ENCODE data around the gene ADAMTS6.
"Not testable (repeated sequence)": the region's sequence is repeated elsewhere in the genome, so short reads cannot be mapped to it uniquely, and the experiment has no call there.

Gene ADAMTS6

DNA sequence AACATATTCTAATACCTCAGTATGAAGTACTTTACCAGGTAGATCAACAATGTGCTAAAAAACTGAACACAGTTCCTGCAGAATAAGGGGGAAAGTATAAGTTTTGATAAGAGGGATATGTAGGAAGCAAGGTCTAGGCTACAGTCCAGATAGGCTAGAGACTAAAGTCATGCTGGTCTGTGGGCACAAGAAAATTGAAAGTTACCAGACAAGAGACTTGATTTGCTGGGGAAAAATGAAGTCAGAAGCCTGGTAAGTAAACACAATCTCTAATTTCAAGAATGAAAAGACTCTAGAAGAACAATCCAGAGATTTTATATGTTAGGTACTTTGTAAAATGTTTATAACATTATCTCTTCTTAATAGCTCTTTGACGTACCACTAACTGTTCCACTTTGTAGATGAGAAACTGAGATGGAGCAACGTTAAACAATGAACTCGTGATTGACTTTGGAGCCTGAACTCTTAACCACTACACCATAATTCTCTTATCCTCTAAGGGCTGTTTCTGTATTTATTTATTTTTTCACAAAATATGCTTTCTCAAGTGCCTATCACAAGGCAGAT lies 19.5 kb downstream of the ADAMTS6 start:
- no peak for DNase-seq (ENCODE audit: low read depth)

DNA sequence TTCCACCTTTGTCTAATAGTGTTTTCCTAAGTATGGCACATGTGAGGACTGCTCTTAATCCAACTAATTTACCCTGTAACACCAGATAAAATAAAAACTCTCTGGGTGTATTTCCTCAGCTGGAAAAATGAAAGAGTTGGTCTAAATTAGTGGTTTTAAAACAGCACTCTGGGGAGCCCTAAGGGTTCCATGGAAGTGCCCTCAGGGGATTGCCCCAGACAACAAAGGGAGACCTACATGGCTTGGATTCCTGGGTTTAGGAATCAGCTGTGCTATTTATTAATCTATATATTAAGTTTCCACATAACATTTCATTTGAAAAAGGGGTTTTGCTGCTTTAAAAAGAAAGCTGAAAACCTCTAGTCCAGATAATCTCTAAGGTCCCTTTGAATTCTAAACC lies 20.2 kb downstream of the ADAMTS6 start:
- no peak for DNase-seq (ENCODE audit: low read depth)

DNA sequence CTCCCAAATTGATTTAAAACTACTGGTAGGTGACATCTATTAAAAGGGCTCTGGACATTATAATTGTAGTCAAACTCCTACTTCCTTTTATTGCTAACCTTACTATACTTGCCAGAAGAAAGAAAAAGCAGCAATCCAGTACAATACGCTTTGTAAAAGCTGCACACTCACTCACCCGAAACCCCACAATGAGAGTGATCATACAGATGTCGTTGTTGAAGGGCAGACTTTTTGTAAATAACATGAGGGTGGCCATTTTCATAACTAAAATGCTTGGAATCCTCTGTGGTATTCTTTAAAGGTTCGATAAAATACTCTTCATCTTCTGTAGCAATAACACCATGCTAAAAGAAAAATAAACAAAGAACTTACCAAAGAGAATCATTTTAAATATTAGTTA lies 21.7 kb downstream of the ADAMTS6 start:
- no peak for DNase-seq (ENCODE audit: low read depth)

- no peak for DNase-seq (ENCODE audit: low read depth)
Observed at GRCh38 chr5:65455064-65455463, 26.7 kb downstream of the ADAMTS6 start.

- DNase-seq (ENCODE audit: low read depth), result no peak
Observed at GRCh38 chr5:65451436-65451835, 30.3 kb downstream of the ADAMTS6 start.

GRCh38 chr5:65446682-65447081 lies 35.0 kb downstream of the ADAMTS6 start:
- DNase-seq (ENCODE audit: low read depth), result no peak

- DNase-seq (ENCODE audit: low read depth), result no peak
Observed at GRCh38 chr5:65441800-65442199, 39.9 kb downstream of the ADAMTS6 start.

- DNase-seq (ENCODE audit: low read depth), result no peak
Observed at GRCh38 chr5:65440456-65440855, 41.3 kb downstream of the ADAMTS6 start.

- no peak for DNase-seq (ENCODE audit: low read depth)
Observed at GRCh38 chr5:65434122-65434521, 47.6 kb downstream of the ADAMTS6 start.

GRCh38 chr5:65426656-65427055 lies 55.1 kb downstream of the ADAMTS6 start:
- no peak for DNase-seq (ENCODE audit: low read depth)

GRCh38 chr5:65423623-65424022 lies 58.1 kb downstream of the ADAMTS6 start:
- no peak for DNase-seq (ENCODE audit: low read depth)

GRCh38 chr5:65418661-65419060 lies 63.1 kb downstream of the ADAMTS6 start:
- DNase-seq (ENCODE audit: low read depth), result no peak

DNA sequence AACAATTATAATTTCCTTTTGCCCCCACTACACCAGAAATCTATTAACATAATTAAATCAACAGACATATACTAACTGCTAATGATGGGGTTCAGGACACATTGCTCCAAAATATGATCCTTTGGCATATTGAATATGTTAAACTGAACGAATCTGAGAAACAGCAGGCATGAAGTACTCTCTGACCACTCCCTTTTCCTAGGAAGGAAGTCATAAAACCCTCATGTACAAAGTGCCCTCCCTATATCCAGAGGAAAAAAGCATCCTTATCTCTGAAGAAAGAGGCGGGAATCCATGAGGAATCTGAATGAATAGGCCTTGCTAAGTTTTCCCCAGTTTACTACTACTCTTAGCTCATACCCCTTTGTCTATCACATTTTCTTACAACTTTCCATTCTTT lies 67.9 kb downstream of the ADAMTS6 start:
- no peak for DNase-seq (ENCODE audit: low read depth)

DNA sequence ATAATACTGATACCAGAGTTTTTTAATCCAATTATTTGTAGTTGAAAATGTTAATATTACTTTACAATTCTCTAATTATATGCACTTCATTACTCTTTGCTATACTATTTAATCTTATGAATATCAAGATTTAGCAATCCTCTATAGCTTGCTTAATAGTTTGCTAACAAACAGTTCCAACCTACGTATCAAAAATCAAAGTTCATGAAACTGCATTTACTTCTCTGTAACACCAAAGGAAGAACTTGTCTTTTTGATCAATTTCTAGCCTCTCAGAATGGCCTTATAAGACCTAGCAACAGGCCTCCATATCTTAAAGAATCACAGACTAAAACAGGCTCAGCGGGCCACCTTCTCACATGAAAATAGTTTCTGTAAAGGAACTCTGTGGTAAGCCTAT lies 68.9 kb downstream of the ADAMTS6 start:
- DNase-seq (ENCODE audit: low read depth), result no peak

- DNase-seq (ENCODE audit: low read depth), result no peak
Observed at GRCh38 chr5:65411356-65411755, 70.4 kb downstream of the ADAMTS6 start.

DNA sequence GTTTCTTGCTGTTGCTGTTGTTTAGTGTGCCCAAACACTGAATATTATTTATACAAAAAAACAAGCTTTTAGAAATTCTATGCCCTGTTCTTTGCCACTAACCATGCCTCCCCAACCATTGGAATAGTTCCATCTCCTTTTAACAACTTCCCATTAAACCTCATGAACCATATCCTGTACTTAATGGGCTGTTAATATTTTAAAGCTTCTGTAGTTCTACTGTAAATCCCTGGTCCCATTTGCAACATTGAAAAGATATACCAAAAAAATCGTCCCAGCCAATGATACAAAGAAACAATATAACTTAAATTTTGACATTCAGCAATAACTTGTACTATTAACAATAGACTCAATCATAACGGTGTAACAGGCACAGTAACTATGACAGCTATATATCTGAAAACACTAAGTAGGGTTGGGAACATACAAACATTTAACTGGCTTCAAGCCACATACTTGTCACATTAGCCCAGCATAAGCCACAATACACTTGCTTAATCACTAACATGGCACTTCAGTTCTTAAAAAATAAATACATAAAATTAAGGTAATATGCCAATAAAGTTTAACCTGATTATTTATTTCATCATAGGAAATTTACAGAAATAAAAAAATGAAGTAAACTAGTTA lies 86.1 kb downstream of the ADAMTS6 start:
- no peak for DNase-seq (ENCODE audit: low read depth)

DNA sequence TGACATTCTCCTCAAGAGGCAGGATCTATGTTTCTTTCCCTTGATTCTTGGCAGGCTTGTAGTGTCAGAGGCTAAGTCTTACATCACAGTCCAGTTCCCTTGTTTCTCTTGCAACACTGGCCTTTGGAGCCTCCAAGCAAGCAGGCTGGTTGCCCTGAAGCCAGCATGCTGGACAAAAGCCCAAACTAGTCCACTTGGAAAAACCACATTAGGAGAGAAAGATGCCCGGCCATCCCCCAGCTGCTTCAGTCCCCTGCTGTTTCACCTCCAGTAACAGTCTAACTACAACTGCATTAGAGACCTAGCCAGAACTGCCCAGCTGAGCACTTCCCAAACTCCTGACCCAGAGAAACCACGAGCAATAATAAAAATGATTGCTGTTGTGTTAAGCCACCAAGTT lies 87.6 kb downstream of the ADAMTS6 start:
- peak; percentile 97 for DNase-seq (ENCODE audit: low read depth)

- peak; percentile 23 for DNase-seq (ENCODE audit: low read depth)
Observed at GRCh38 chr5:65391591-65391990, 90.1 kb downstream of the ADAMTS6 start.

- no peak for DNase-seq (ENCODE audit: low read depth)
Observed at GRCh38 chr5:65390208-65390607, 91.5 kb downstream of the ADAMTS6 start.

DNA sequence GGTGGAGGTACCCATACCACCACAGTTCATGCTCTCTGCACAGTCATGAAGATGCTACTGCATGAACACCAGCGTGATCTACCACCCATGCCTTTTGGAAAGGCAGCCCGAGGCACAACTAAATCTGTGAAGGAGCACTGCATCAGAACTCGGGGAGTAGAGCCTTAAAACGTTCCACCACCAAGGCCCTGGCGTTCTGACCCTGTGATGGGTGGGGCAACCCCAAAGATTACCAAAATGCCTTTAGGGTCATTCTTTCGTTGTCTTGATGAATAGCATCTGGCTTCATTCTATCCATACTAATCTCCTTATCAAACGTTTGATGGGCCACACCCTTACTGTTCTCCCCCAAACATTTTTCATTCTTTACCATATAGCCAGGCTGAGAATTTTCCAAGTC lies 97.9 kb downstream of the ADAMTS6 start:
- DNase-seq (ENCODE audit: low read depth), result no peak

DNA sequence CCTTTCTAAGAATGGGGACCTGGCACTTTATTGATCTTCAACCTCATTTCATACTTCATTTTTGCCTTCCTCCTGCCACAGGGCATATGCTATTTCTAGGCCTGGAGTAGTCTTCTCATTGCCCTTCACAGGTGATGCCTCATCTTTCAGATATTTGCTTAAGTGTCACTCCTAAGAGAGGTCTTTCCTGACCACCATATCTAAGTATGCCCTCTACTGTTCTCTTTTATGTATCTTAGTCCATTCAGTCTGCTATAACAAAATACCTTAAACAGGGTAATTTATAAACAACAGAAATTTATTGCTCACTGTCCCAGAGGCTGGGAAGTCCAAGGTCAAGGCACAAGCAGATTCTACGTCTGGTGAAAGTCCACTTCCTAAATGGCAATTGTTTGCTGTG lies 99.1 kb downstream of the ADAMTS6 start:
- DNase-seq (ENCODE audit: low read depth), result no peak

GRCh38 chr5:65370505-65370904 lies 111.2 kb downstream of the ADAMTS6 start:
- DNase-seq (ENCODE audit: low read depth), result not testable (repeated sequence)

DNA sequence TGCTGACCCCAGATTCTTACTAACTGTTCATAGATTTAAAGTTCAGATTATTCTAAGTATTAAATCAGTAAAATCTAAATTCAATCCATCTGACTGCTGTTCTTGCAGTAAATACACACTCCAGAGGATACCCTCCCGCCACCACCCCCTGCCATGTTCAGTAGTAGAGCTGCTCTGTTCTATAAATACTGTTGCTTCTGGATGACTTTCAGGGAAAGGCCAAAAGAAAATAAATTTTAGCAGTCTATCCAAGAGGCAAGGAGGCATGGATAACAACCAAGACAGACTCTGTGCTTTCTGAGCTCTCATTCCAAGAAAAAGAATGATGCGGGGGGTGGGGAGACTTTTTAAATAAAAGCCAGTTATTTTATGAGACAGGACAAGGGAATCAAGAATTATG lies 115.1 kb downstream of the ADAMTS6 start:
- DNase-seq (ENCODE audit: low read depth), result no peak

GRCh38 chr5:65364907-65365306 lies 116.8 kb downstream of the ADAMTS6 start:
- no peak for DNase-seq (ENCODE audit: low read depth)

Data from GM04504 (cell line).